ENCODE results near the gene RANGRF.

RANGRF gene

GRCh38 chr17:8315764-8316217 is 27.3 kb downstream of the RANGRF start:
- H3K27me3 ChIP-seq (ENCODE audit: insufficient read depth, insufficient read length) = no peaks in the 10 kb centered on the region
- DNase-seq (ENCODE audit: low read depth, low spot score) = no peak
- H3K9ac ChIP-seq (ENCODE audit: insufficient read length, low read depth) = no peak overlapping the region

DNA sequence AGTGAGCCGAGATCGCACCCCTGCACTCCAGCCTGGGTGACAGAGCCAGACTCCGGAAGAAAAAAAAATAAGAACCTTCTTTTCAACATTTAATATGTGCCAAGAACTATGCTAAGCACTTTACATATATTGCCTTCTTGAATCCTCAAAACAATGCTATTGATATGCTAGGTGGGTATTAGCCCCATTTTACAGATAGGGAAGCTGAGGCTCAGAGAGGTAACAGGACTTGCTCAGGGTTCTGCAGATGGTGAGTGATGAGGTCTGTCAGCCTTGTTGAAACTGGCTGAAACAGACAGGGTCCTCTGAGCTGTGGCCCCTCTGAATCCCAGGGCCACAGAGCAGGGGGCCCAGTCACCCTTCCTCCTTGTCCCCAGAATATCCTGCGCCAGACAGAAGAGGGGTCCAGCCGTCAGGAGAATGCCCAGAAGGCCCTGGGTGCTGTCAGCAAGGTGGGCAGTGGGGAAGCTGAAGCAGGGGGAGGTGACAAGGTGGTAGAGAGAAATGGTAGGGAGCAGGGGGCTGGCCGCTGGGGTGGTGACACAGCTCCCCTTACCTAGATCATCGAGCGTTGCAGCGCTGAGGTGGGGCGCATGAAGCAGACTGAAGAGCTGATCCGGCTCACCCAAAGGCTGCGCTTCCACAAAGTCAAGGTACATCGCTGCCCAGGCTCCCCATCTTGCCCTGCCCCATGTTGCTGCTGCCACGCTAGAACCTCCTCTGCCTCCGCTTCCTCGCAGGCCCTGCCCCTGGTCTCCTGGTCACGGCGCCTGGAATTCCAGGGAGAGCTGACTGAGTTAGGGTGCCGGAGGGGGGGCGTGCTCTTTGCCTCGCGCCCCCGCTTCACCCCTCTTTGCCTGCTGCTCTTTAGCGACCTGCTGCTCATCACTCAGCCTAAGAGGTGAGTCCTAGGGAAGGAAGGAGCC is 29.8 kb downstream of the RANGRF start:
- DNase-seq (ENCODE audit: low read depth, low spot score) = no peak
- Histone ChIP-seq H3K9me3 (ENCODE audit: insufficient read depth, low read length) (no peaks in the 10 kb centered on the region), H3K27me3 (ENCODE audit: insufficient read depth, insufficient read length) (no peaks in the 10 kb centered on the region), H3K4me3 (ENCODE audit: insufficient read length, low read depth) (no peak overlapping the region), H3K9ac (ENCODE audit: insufficient read length, low read depth) (no peak overlapping the region), H3K4me1 (ENCODE audit: insufficient read depth, insufficient read length) (peaks cover 8% of the 10 kb centered on the region), H3K36me3 (ENCODE audit: insufficient read depth, insufficient read length, low read length) (no peaks in the 10 kb centered on the region)
- no peak for TF ChIP-seq ZNF274 (IDR thresholded peaks at IDR 0.05; ENCODE audit: low read depth, low read length)
- no peak for TF ChIP-seq SUZ12 (IDR thresholded peaks at IDR 0.05; ENCODE audit: extremely low read depth, insufficient read depth, insufficient read length)
- TF ChIP-seq YY1 (IDR thresholded peaks at IDR 0.05; ENCODE audit: insufficient read depth, insufficient read length) = no peak

More at GRCh38 chr17:8315764-8316217, 27.3 kb downstream of the RANGRF start:
- Histone ChIP-seq H3K36me3 (ENCODE audit: insufficient read depth, insufficient read length, low read length) (no peaks in the 10 kb centered on the region), H3K4me1 (ENCODE audit: insufficient read depth, insufficient read length) (peaks cover 8% of the 10 kb centered on the region), H3K4me3 (ENCODE audit: insufficient read length, low read depth) (no peak overlapping the region), H3K9me3 (ENCODE audit: insufficient read depth, low read length) (no peaks in the 10 kb centered on the region)
- no peak for TF ChIP-seq ZNF274 (IDR thresholded peaks at IDR 0.05; ENCODE audit: low read depth, low read length)
- no peak for TF ChIP-seq YY1 (IDR thresholded peaks at IDR 0.05; ENCODE audit: insufficient read depth, insufficient read length)
- no peak for TF ChIP-seq SUZ12 (IDR thresholded peaks at IDR 0.05; ENCODE audit: extremely low read depth, insufficient read depth, insufficient read length)

- Histone ChIP-seq H3K9me3 (ENCODE audit: insufficient read depth, low read length) (no peaks in the 10 kb centered on the region), H3K9ac (ENCODE audit: insufficient read length, low read depth) (no peak overlapping the region), H3K4me1 (ENCODE audit: insufficient read depth, insufficient read length) (peaks cover 3% of the 10 kb centered on the region), H3K4me3 (ENCODE audit: insufficient read length, low read depth) (no peak overlapping the region), H3K27me3 (ENCODE audit: insufficient read depth, insufficient read length) (no peaks in the 10 kb centered on the region), H3K36me3 (ENCODE audit: insufficient read depth, insufficient read length, low read length) (no peaks in the 10 kb centered on the region)
- TF ChIP-seq YY1 (IDR thresholded peaks at IDR 0.05; ENCODE audit: insufficient read depth, insufficient read length) (no peak), ZNF274 (IDR thresholded peaks at IDR 0.05; ENCODE audit: low read depth, low read length) (no peak), SUZ12 (IDR thresholded peaks at IDR 0.05; ENCODE audit: extremely low read depth, insufficient read depth, insufficient read length) (no peak)
- no peak for DNase-seq (ENCODE audit: low read depth, low spot score)
Observed at GRCh38 chr17:8320262-8320661, 31.8 kb downstream of the RANGRF start.

- Histone ChIP-seq H3K9me3 (ENCODE audit: insufficient read depth, low read length) (no peaks in the 10 kb centered on the region), H3K9ac (ENCODE audit: insufficient read length, low read depth) (no peak overlapping the region), H3K36me3 (ENCODE audit: insufficient read depth, insufficient read length, low read length) (no peaks in the 10 kb centered on the region), H3K27me3 (ENCODE audit: insufficient read depth, insufficient read length) (no peaks in the 10 kb centered on the region), H3K4me1 (ENCODE audit: insufficient read depth, insufficient read length) (peaks cover 3% of the 10 kb centered on the region), H3K4me3 (ENCODE audit: insufficient read length, low read depth) (no peak overlapping the region)
- TF ChIP-seq ZNF274 (IDR thresholded peaks at IDR 0.05; ENCODE audit: low read depth, low read length) (no peak), YY1 (IDR thresholded peaks at IDR 0.05; ENCODE audit: insufficient read depth, insufficient read length) (no peak), SUZ12 (IDR thresholded peaks at IDR 0.05; ENCODE audit: extremely low read depth, insufficient read depth, insufficient read length) (no peak)
- DNase-seq (ENCODE audit: low read depth, low spot score) = no peak
Observed at GRCh38 chr17:8320990-8321389, 32.5 kb downstream of the RANGRF start.

DNA sequence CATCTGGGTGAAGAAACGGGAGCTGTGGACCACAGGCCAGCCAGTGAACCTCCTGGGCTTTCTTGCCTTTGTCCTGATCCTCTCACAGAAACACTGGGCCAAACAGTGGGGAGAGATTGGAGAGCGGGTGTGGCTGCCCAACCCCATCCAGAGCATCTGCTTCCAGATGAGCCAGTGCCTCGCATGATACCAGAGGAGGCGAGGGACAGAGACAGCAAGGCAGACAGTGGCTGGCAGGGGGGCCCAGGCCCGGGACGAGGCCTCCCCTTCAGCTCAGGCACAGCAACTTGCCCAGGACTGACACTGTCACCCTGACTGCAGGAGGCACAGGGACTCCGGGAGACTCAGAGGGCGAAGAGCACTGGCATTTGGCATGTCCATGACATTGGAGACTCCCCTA is 33.6 kb downstream of the RANGRF start:
- DNase-seq (ENCODE audit: low read depth, low spot score) = no peak
- Histone ChIP-seq H3K9me3 (ENCODE audit: insufficient read depth, low read length) (no peaks in the 10 kb centered on the region), H3K36me3 (ENCODE audit: insufficient read depth, insufficient read length, low read length) (no peaks in the 10 kb centered on the region), H3K4me3 (ENCODE audit: insufficient read length, low read depth) (no peak overlapping the region), H3K9ac (ENCODE audit: insufficient read length, low read depth) (no peak overlapping the region), H3K27me3 (ENCODE audit: insufficient read depth, insufficient read length) (peaks cover 6% of the 10 kb centered on the region), H3K4me1 (ENCODE audit: insufficient read depth, insufficient read length) (peaks cover 3% of the 10 kb centered on the region)
- TF ChIP-seq ZNF274 (IDR thresholded peaks at IDR 0.05; ENCODE audit: low read depth, low read length) = no peak
- TF ChIP-seq SUZ12 (IDR thresholded peaks at IDR 0.05; ENCODE audit: extremely low read depth, insufficient read depth, insufficient read length) = no peak
- no peak for TF ChIP-seq YY1 (IDR thresholded peaks at IDR 0.05; ENCODE audit: insufficient read depth, insufficient read length)

DNA sequence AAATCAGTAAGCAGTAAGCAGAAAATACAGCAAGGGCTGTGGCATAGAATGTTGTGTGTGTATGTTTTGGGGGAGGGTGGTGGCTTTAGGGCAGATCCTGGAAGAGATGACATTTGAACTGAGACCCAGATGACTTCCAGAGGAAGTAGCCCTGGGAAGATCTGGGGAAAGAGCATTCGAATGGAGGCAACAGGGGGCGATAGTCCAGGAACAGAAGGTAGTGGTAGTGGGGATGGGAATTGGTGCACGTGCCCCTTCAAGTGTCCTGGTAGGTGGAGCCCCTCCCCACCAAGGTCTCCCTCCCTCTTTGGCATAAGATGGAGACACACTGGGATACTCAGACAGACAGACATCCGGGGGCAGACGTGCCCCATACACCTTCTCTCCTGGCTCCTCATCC is 35.7 kb downstream of the RANGRF start:
- Histone ChIP-seq H3K36me3 (ENCODE audit: insufficient read depth, insufficient read length, low read length) (no peaks in the 10 kb centered on the region), H3K9me3 (ENCODE audit: insufficient read depth, low read length) (no peaks in the 10 kb centered on the region), H3K27me3 (ENCODE audit: insufficient read depth, insufficient read length) (peaks cover 15% of the 10 kb centered on the region), H3K4me1 (ENCODE audit: insufficient read depth, insufficient read length) (no peaks in the 10 kb centered on the region), H3K9ac (ENCODE audit: insufficient read length, low read depth) (no peak overlapping the region), H3K4me3 (ENCODE audit: insufficient read length, low read depth) (no peak overlapping the region)
- DNase-seq (ENCODE audit: low read depth, low spot score) = no peak
- TF ChIP-seq YY1 (IDR thresholded peaks at IDR 0.05; ENCODE audit: insufficient read depth, insufficient read length) = no peak
- no peak for TF ChIP-seq ZNF274 (IDR thresholded peaks at IDR 0.05; ENCODE audit: low read depth, low read length)
- TF ChIP-seq SUZ12 (IDR thresholded peaks at IDR 0.05; ENCODE audit: extremely low read depth, insufficient read depth, insufficient read length) = no peak

GRCh38 chr17:8324923-8325322 is 36.5 kb downstream of the RANGRF start:
- Histone ChIP-seq H3K36me3 (ENCODE audit: insufficient read depth, insufficient read length, low read length) (no peaks in the 10 kb centered on the region), H3K9ac (ENCODE audit: insufficient read length, low read depth) (no peak overlapping the region), H3K4me3 (ENCODE audit: insufficient read length, low read depth) (no peak overlapping the region), H3K27me3 (ENCODE audit: insufficient read depth, insufficient read length) (peaks cover 15% of the 10 kb centered on the region), H3K9me3 (ENCODE audit: insufficient read depth, low read length) (no peaks in the 10 kb centered on the region), H3K4me1 (ENCODE audit: insufficient read depth, insufficient read length) (no peaks in the 10 kb centered on the region)
- no peak for TF ChIP-seq YY1 (IDR thresholded peaks at IDR 0.05; ENCODE audit: insufficient read depth, insufficient read length)
- no peak for TF ChIP-seq ZNF274 (IDR thresholded peaks at IDR 0.05; ENCODE audit: low read depth, low read length)
- no peak for TF ChIP-seq SUZ12 (IDR thresholded peaks at IDR 0.05; ENCODE audit: extremely low read depth, insufficient read depth, insufficient read length)
- DNase-seq (ENCODE audit: low read depth, low spot score) = no peak
